ENCODE data around the gene STXBP1. TPM values are rescaled to one million over a fixed set of nuclear protein-coding genes. Genes with fewer than 3 reads are reported as not detected.
A peak's percentile ranks its signal among the peaks of the same experiment; 100 is the strongest.
"Not testable (repeated sequence)": the region's sequence is repeated elsewhere in the genome, so short reads cannot be mapped to it uniquely, and the experiment has no call there.

The STXBP1 gene
- total and polyA plus RNA-seq, 9 donors = 5.3 to 19.5 (median 13.1) TPM

- H3K4me1 ChIP-seq (ENCODE audit: control insufficient read depth, insufficient read depth, low read length) = peaks cover 31% of the 10 kb centered on the region
Observed at GRCh38 chr9:127575875-127576778, 36.0 kb upstream of the STXBP1 start.

GRCh38 chr9:127577194-127577593, 34.9 kb upstream of the STXBP1 start:
- H3K9me3 ChIP-seq (replicated peaks; ENCODE audit: control insufficient read depth, low read depth, low read length); DNase-seq; H3K36me3 ChIP-seq (ENCODE audit: control insufficient read depth, insufficient read depth, low read length); H3K27me3 ChIP-seq (ENCODE audit: control insufficient read depth, insufficient read depth, low read length); H3K4me3 ChIP-seq (ENCODE audit: low read length); H3K27ac ChIP-seq (ENCODE audit: low read length): not testable (repeated sequence)
- WGBS (ENCODE audit: insufficient coverage) = 82% methylated on average over 2 of the region's 7 CpGs
- peaks cover 31% of the 10 kb centered on the region for H3K4me1 ChIP-seq (ENCODE audit: control insufficient read depth, insufficient read depth, low read length)

More at GRCh38 chr9:127575875-127576778, 36.0 kb upstream of the STXBP1 start:
- DNase-seq = no peak
- no peaks in the 10 kb centered on the region for H3K27me3 ChIP-seq (ENCODE audit: control insufficient read depth, insufficient read depth, low read length)
- H3K9me3 ChIP-seq (replicated peaks; ENCODE audit: control insufficient read depth, low read depth, low read length) = no peaks in the 10 kb centered on the region
- no peak overlapping the region for H3K27ac ChIP-seq (ENCODE audit: low read length)
- WGBS (ENCODE audit: insufficient coverage) = 83% methylated on average over 10 of the region's 13 CpGs
- no peaks in the 10 kb centered on the region for H3K36me3 ChIP-seq (ENCODE audit: control insufficient read depth, insufficient read depth, low read length)
- H3K4me3 ChIP-seq (ENCODE audit: low read length) = no peak overlapping the region

GRCh38 chr9:127578627-127578951, 33.5 kb upstream of the STXBP1 start:
- no peaks in the 10 kb centered on the region for H3K27me3 ChIP-seq (ENCODE audit: control insufficient read depth, insufficient read depth, low read length)
- H3K9me3 ChIP-seq (replicated peaks; ENCODE audit: control insufficient read depth, low read depth, low read length) = no peaks in the 10 kb centered on the region
- H3K4me3 ChIP-seq (ENCODE audit: low read length) = no peak overlapping the region
- no peaks in the 10 kb centered on the region for H3K36me3 ChIP-seq (ENCODE audit: control insufficient read depth, insufficient read depth, low read length)
- 72% methylated on average over 2 of the region's 5 CpGs for WGBS (ENCODE audit: insufficient coverage)
- no peak for DNase-seq
- H3K4me1 ChIP-seq (ENCODE audit: control insufficient read depth, insufficient read depth, low read length) = peaks cover 31% of the 10 kb centered on the region
- peak overlapping the region; percentile 93 for H3K27ac ChIP-seq (ENCODE audit: low read length)

GRCh38 chr9:127578952-127579853, 32.9 kb upstream of the STXBP1 start:
- H3K4me1 ChIP-seq (ENCODE audit: control insufficient read depth, insufficient read depth, low read length) = peaks cover 29% of the 10 kb centered on the region
- H3K4me3 ChIP-seq (ENCODE audit: low read length) = peak overlapping the region; percentile 11
- no peaks in the 10 kb centered on the region for H3K36me3 ChIP-seq (ENCODE audit: control insufficient read depth, insufficient read depth, low read length)
- H3K9me3 ChIP-seq (replicated peaks; ENCODE audit: control insufficient read depth, low read depth, low read length) = no peaks in the 10 kb centered on the region
- H3K27me3 ChIP-seq (ENCODE audit: control insufficient read depth, insufficient read depth, low read length) = no peaks in the 10 kb centered on the region
- WGBS (ENCODE audit: insufficient coverage) = 23% methylated on average over 13 of the region's 21 CpGs
- DNase-seq = peak; percentile 91
- peak overlapping the region; percentile 93 for H3K27ac ChIP-seq (ENCODE audit: low read length)

- Histone ChIP-seq H3K4me3 (ENCODE audit: low read length) (no peak overlapping the region), H3K27ac (ENCODE audit: low read length) (no peak overlapping the region), H3K9me3 (replicated peaks; ENCODE audit: control insufficient read depth, low read depth, low read length) (no peaks in the 10 kb centered on the region), H3K4me1 (ENCODE audit: control insufficient read depth, insufficient read depth, low read length) (peaks cover 23% of the 10 kb centered on the region), H3K27me3 (ENCODE audit: control insufficient read depth, insufficient read depth, low read length) (no peaks in the 10 kb centered on the region), H3K36me3 (ENCODE audit: control insufficient read depth, insufficient read depth, low read length) (no peaks in the 10 kb centered on the region)
- WGBS (ENCODE audit: insufficient coverage) = 100% methylated on average over 2 of the region's 8 CpGs
- DNase-seq = no peak
Observed at GRCh38 chr9:127580366-127580765, 31.7 kb upstream of the STXBP1 start.

- WGBS (ENCODE audit: insufficient coverage) = 70% methylated on average over 4 of the region's 7 CpGs
- Histone ChIP-seq H3K4me3 (ENCODE audit: low read length) (no peak overlapping the region), H3K9me3 (replicated peaks; ENCODE audit: control insufficient read depth, low read depth, low read length) (no peaks in the 10 kb centered on the region), H3K27me3 (ENCODE audit: control insufficient read depth, insufficient read depth, low read length) (no peaks in the 10 kb centered on the region), H3K36me3 (ENCODE audit: control insufficient read depth, insufficient read depth, low read length) (no peaks in the 10 kb centered on the region), H3K27ac (ENCODE audit: low read length) (no peak overlapping the region), H3K4me1 (ENCODE audit: control insufficient read depth, insufficient read depth, low read length) (peaks cover 23% of the 10 kb centered on the region)
- DNase-seq = no peak
Observed at GRCh38 chr9:127580879-127581475, 31.1 kb upstream of the STXBP1 start.

- not testable (repeated sequence) for H3K4me3 ChIP-seq (ENCODE audit: low read length); H3K27ac ChIP-seq (ENCODE audit: low read length)
- WGBS (ENCODE audit: insufficient coverage) = no CpG with 5 or more reads among the region's 3 CpGs
Observed at GRCh38 chr9:127584474-127584805, 27.6 kb upstream of the STXBP1 start.

GRCh38 chr9:127585161-127585819, 26.8 kb upstream of the STXBP1 start:
- no peak overlapping the region for H3K27ac ChIP-seq (ENCODE audit: low read length)
- no peaks in the 10 kb centered on the region for H3K9me3 ChIP-seq (replicated peaks; ENCODE audit: control insufficient read depth, low read depth, low read length)
- no peak for DNase-seq
- no peak overlapping the region for H3K4me3 ChIP-seq (ENCODE audit: low read length)
- WGBS (ENCODE audit: insufficient coverage) = 100% methylated on average over 1 of the region's 4 CpGs
- no peaks in the 10 kb centered on the region for H3K36me3 ChIP-seq (ENCODE audit: control insufficient read depth, insufficient read depth, low read length)
- no peaks in the 10 kb centered on the region for H3K27me3 ChIP-seq (ENCODE audit: control insufficient read depth, insufficient read depth, low read length)
- H3K4me1 ChIP-seq (ENCODE audit: control insufficient read depth, insufficient read depth, low read length) = peaks cover 11% of the 10 kb centered on the region

More at GRCh38 chr9:127584474-127584805, 27.6 kb upstream of the STXBP1 start:
- DNase-seq; H3K36me3 ChIP-seq (ENCODE audit: control insufficient read depth, insufficient read depth, low read length); H3K9me3 ChIP-seq (replicated peaks; ENCODE audit: control insufficient read depth, low read depth, low read length); H3K27me3 ChIP-seq (ENCODE audit: control insufficient read depth, insufficient read depth, low read length): not testable (repeated sequence)
- peaks cover 19% of the 10 kb centered on the region for H3K4me1 ChIP-seq (ENCODE audit: control insufficient read depth, insufficient read depth, low read length)

- Histone ChIP-seq H3K27me3 (ENCODE audit: control insufficient read depth, insufficient read depth, low read length) (no peaks in the 10 kb centered on the region), H3K36me3 (ENCODE audit: control insufficient read depth, insufficient read depth, low read length) (no peaks in the 10 kb centered on the region), H3K4me3 (ENCODE audit: low read length) (no peak overlapping the region), H3K9me3 (replicated peaks; ENCODE audit: control insufficient read depth, low read depth, low read length) (no peaks in the 10 kb centered on the region), H3K27ac (ENCODE audit: low read length) (no peak overlapping the region), H3K4me1 (ENCODE audit: control insufficient read depth, insufficient read depth, low read length) (peaks cover 5% of the 10 kb centered on the region)
- DNase-seq = no peak
- 84% methylated on average over 12 of the region's 14 CpGs for WGBS (ENCODE audit: insufficient coverage)
Observed at GRCh38 chr9:127586096-127586495, 26.0 kb upstream of the STXBP1 start.
